WTC11 (cell line): ENCODE measurements around the gene ABCA3. TPM values are rescaled to one million over a fixed set of nuclear protein-coding genes. Genes with fewer than 3 reads are reported as not detected.

Experiments
- ATAC-seq: fragments of 200-7000 bp; cut with Tn5 transposase; 2 replicates; pipeline ENCODE4 v1.10.0; 2021; ENCODE audit warnings: mild to moderate bottlenecking, moderate library complexity
- CTCF ChIA-PET: fragments of 300-600 bp; sonication (Branson Sonifier 250); formaldehyde crosslinking; loops from one replicate; lab custom pipeline; 2021; ENCODE audit warnings: antibody characterized with exemption; lab: Charles Lee
- POLR2A ChIA-PET: fragments of 350-600 bp; sonication (Branson Sonifier 250); formaldehyde crosslinking; loops from one replicate; lab custom pipeline; 2021; ENCODE audit warnings: antibody characterized with exemption; lab: Charles Lee
- DNase-seq: peaks from one replicate; pipeline ENCODE4 v3.0.0; 2021; ENCODE audit warnings: low spot score
- H3K27ac Mint-ChIP-seq: 2 replicates; pipeline ENCODE4 v1.8.0; 2021; ENCODE audit warnings: mixed read lengths
- H3K27me3 Mint-ChIP-seq: 2 replicates; pipeline ENCODE4 v1.8.0; 2021; ENCODE audit warnings: low read depth, mild to moderate bottlenecking, moderate library complexity, mixed read lengths
- H3K36me3 Mint-ChIP-seq: 2 replicates; pipeline ENCODE4 v1.8.0; 2021; ENCODE audit warnings: mixed read lengths
- H3K4me1 Mint-ChIP-seq: 2 replicates; pipeline ENCODE4 v1.8.0; 2022; ENCODE audit warnings: mixed read lengths
- H3K4me3 Mint-ChIP-seq: 2 replicates; pipeline ENCODE4 v1.8.0; 2021; ENCODE audit warnings: mild to moderate bottlenecking, moderate library complexity, mixed read lengths
- H3K9me3 Mint-ChIP-seq: 2 replicates; pipeline ENCODE4 v1.8.0; 2021; ENCODE audit warnings: mixed read lengths
- AFF4 ChIP-seq: sonication (generic); formaldehyde crosslinking; IDR thresholded peaks from 2 replicates; pipeline ENCODE4 v1.8.1; 2023; ENCODE audit warnings: mild to moderate bottlenecking, missing genetic modification reagents, borderline replicate concordance
- CDX4 ChIP-seq: fragments of 250-450 bp; sonication (Bioruptor Pico); IDR thresholded peaks from 2 replicates; pipeline ENCODE4 v1.9.0; 2021; ENCODE audit warnings: moderate library complexity, mild to moderate bottlenecking, inconsistent platforms, borderline replicate concordance
- E2F1 ChIP-seq: sonication (generic); formaldehyde crosslinking; IDR thresholded peaks from 2 replicates; pipeline ENCODE4 v1.8.0; 2022; ENCODE audit warnings: mild to moderate bottlenecking, missing genetic modification reagents
- E2F4 ChIP-seq: sonication (generic); formaldehyde crosslinking; IDR thresholded peaks from 2 replicates; pipeline ENCODE4 v1.8.1; 2022; ENCODE audit warnings: low read depth, mild to moderate bottlenecking, moderate library complexity, missing genetic modification reagents, borderline replicate concordance
- FOXK1 ChIP-seq: sonication (generic); formaldehyde crosslinking; IDR thresholded peaks from 2 replicates; pipeline ENCODE4 v1.8.0; 2022; ENCODE audit warnings: mild to moderate bottlenecking, moderate library complexity, missing genetic modification reagents
- JAZF1 ChIP-seq: fragments of 250-450 bp; sonication (Bioruptor Pico); IDR thresholded peaks from 2 replicates; pipeline ENCODE4 v1.9.0; 2021; ENCODE audit warnings: moderate library complexity, mild to moderate bottlenecking, inconsistent platforms
- MAX ChIP-seq: sonication (generic); formaldehyde crosslinking; IDR thresholded peaks from 2 replicates; pipeline ENCODE4 v1.8.0; 2022; ENCODE audit warnings: mild to moderate bottlenecking, missing genetic modification reagents
- MLX ChIP-seq: sonication (generic); formaldehyde crosslinking; IDR thresholded peaks from 2 replicates; pipeline ENCODE4 v1.8.1; 2023; ENCODE audit warnings: mild to moderate bottlenecking, missing genetic modification reagents, moderate library complexity
- NR1H2 ChIP-seq: sonication (generic); formaldehyde crosslinking; IDR thresholded peaks from 2 replicates; pipeline ENCODE4 v1.9.0; 2021; ENCODE audit warnings: mild to moderate bottlenecking, moderate library complexity, missing genetic modification reagents
- PREB ChIP-seq: sonication (generic); formaldehyde crosslinking; IDR thresholded peaks from 2 replicates; pipeline ENCODE4 v1.8.1; 2022; ENCODE audit warnings: mild to moderate bottlenecking, missing genetic modification reagents, moderate library complexity, borderline replicate concordance
- RELA ChIP-seq: sonication (generic); formaldehyde crosslinking; IDR thresholded peaks from 2 replicates; pipeline ENCODE4 v1.8.1; 2022; ENCODE audit warnings: missing genetic modification reagents, mild to moderate bottlenecking, borderline replicate concordance
- SP1 ChIP-seq: sonication (generic); formaldehyde crosslinking; conservative IDR thresholded peaks from 2 replicates; pipeline ENCODE4 v1.8.1; 2022; ENCODE audit warnings: missing genetic modification reagents
- ZNF138 ChIP-seq: sonication (generic); formaldehyde crosslinking; conservative IDR thresholded peaks from 2 replicates; pipeline ENCODE4 v1.8.1; 2022; ENCODE audit warnings: mild to moderate bottlenecking, moderate library complexity, missing genetic modification reagents
- ZNF317 ChIP-seq: sonication (generic); formaldehyde crosslinking; IDR thresholded peaks from 2 replicates; pipeline ENCODE4 v1.8.1; 2023; ENCODE audit warnings: low read depth, mild to moderate bottlenecking, moderate library complexity, missing genetic modification reagents, borderline replicate concordance
- ZNF396 ChIP-seq: fragments of 250-450 bp; sonication (Bioruptor Pico); IDR thresholded peaks from 2 replicates; pipeline ENCODE4 v1.8.0; 2021; ENCODE audit warnings: mild to moderate bottlenecking, moderate library complexity, borderline replicate concordance
- ZNF512 ChIP-seq: sonication (generic); formaldehyde crosslinking; IDR thresholded peaks from 2 replicates; pipeline ENCODE4 v1.8.1; 2022; ENCODE audit warnings: missing genetic modification reagents, borderline replicate concordance
- total RNA-seq: library from RNA; stranded (reverse); gene quantifications from 3 replicates; pipeline ENCODE4 v1.2.3, GENCODE V29; 2021

ABCA3 gene
- total RNA-seq, 1 experiment from 2014 or later = 12.1 TPM

- CTCF ChIA-PET = no interaction called here
- H3K36me3 Mint-ChIP-seq = peaks cover 93% of the 10 kb centered on the region
These were observed 82.8 kb downstream of the ABCA3 start for GRCh38 chr16:2257726-2258125.

GRCh38 chr16:2256531-2257140 is 83.9 kb downstream of the ABCA3 start:
- Mint-ChIP-seq H3K27me3 (no peaks in the 10 kb centered on the region), H3K4me1 (peaks cover 9% of the 10 kb centered on the region), H3K9me3 (no peaks in the 10 kb centered on the region), H3K4me3 (no peak overlapping the region), H3K36me3 (peaks cover 82% of the 10 kb centered on the region), H3K27ac (0 out of 2 replicates have a peak overlapping the region, but pooled peaks have one; percentile 11)
- CTCF ChIA-PET = interaction anchor here (0.7 kb wide), 1 partner anchor 62 kb away, joined by 3 read pairs; no protein-coding TSS in a partner anchor
- POLR2A ChIA-PET = no interaction called here
- DNase-seq (no peak), ATAC-seq (no peak)
- no peak for TF ChIP-seq RELA (CRISPR knock-in tag)
- TF ChIP-seq MAX (CRISPR knock-in tag) = no peak
- no peak for TF ChIP-seq FOXK1 (CRISPR knock-in tag)
- TF ChIP-seq PREB = no peak
- TF ChIP-seq ZNF317 (CRISPR knock-in tag) = no peak
- no peak for TF ChIP-seq E2F1 (CRISPR knock-in tag)
- TF ChIP-seq NR1H2 (CRISPR knock-in tag) = no peak
- no peak for TF ChIP-seq CDX4 (CRISPR knock-in tag)
- TF ChIP-seq MLX (CRISPR knock-in tag) = no peak

More at GRCh38 chr16:2257726-2258125, 82.8 kb downstream of the ABCA3 start:
- H3K4me1 Mint-ChIP-seq = peaks cover 6% of the 10 kb centered on the region; the same call in 1 of the 2 replicates
- no peak overlapping the region for H3K27ac Mint-ChIP-seq
- no peak for TF ChIP-seq ZNF396
- no peak for TF ChIP-seq SP1 (CRISPR knock-in tag)
- TF ChIP-seq ZNF138 (CRISPR knock-in tag) = no peak
- no peak for TF ChIP-seq JAZF1 (CRISPR knock-in tag)
- TF ChIP-seq ZNF512 (CRISPR knock-in tag) = no peak
- no peak for TF ChIP-seq AFF4 (CRISPR knock-in tag)
- no peak for TF ChIP-seq E2F4
- TF ChIP-seq MAX (CRISPR knock-in tag) = no peak
- POLR2A ChIA-PET = no interaction called here
- no peaks in the 10 kb centered on the region for H3K9me3 Mint-ChIP-seq
- ATAC-seq (no peak), DNase-seq (no peak)
- no peaks in the 10 kb centered on the region for H3K27me3 Mint-ChIP-seq
- no peak overlapping the region for H3K4me3 Mint-ChIP-seq
